Smooth muscle cell of the umbilical artery (primary cell): ENCODE measurements around the gene CAPN3. TPM values are rescaled to one million over a fixed set of nuclear protein-coding genes. Genes with fewer than 3 reads are reported as not detected.

Experiments
- total RNA-seq: library from RNA; depleted of rRNA; stranded (reverse); fragments of >200 nt; gene quantifications from 2 replicates; pipeline ENCODE4 v1.2.3, GENCODE V29; 2014

Gene CAPN3
- total RNA-seq, result 0.74 and 4.2 TPM in 2 replicates

DNA sequence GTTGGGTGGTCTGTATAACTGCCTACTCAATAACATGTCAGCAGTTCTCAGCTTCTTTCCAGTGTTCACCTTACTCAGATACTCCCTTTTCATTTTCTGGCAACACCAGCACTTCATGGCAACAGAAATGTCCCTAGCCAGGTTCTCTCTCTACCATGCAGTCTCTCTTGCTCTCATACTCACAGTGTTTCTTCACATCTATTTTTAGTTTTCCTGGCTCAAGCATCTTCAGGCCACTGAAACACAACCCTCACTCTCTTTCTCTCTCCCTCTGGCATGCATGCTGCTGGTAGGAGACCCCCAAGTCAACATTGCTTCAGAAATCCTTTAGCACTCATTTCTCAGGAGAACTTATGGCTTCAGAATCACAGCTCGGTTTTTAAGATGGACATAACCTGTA, at the start of gene CAPN3:
Gene CAPN3 (plus strand): TSS at position 253 of the 400 bp plus-strand sequence. CDS start 305 bp downstream, outside the sequence.

Other genes with a start within 250 kb of the CAPN3 start
- gene PLA2G4F, start 202.9 kb upstream of the CAPN3 start, total RNA-seq, result not detected in 2 replicates
- gene VPS39, start 151.2 kb upstream of the CAPN3 start, total RNA-seq, result 56.7 and 63.8 TPM in 2 replicates
- 14.6 and 15.4 TPM in 2 replicates for gene GANC, start 86.3 kb upstream of the CAPN3 start, total RNA-seq
- gene TMEM87A, start 86.1 kb upstream of the CAPN3 start, total RNA-seq, result 58.4 and 71.6 TPM in 2 replicates
- 76.3 and 97.4 TPM in 2 replicates for gene ZNF106, start 131.6 kb downstream of the CAPN3 start, total RNA-seq
- 107 and 111 TPM in 2 replicates for gene SNAP23, start 136.1 kb downstream of the CAPN3 start, total RNA-seq
- 15.7 and 24.0 TPM in 2 replicates for gene LRRC57, start 189.3 kb downstream of the CAPN3 start, total RNA-seq
- 24.6 and 39.6 TPM in 2 replicates for gene HAUS2, start 189.3 kb downstream of the CAPN3 start, total RNA-seq
- gene STARD9, start 216.1 kb downstream of the CAPN3 start, total RNA-seq, result 2.7 and 6.6 TPM in 2 replicates